Prostate gland (tissue), 2 donors: ENCODE results near the gene MAML3.

Experiments
- POLR2A ChIP-seq: fragments of 450-650 bp; IDR thresholded peaks from one replicate; pipeline ENCODE4 v1.6.1; 2016; ENCODE audit warnings: antibody characterized with exemption, mild to moderate bottlenecking
- TF ChIP-seq, protein P1 (sequence below), 4 experiments: fragments of 200-600 bp in 2 of 4; fragments of 450-650 bp in 2 of 4; sonication (generic) in 2 of 4; IDR thresholded peaks; 1 replicate in 3 of 4; 2 replicates in 1 of 4; pipeline ENCODE4 v1.5.1; 2016 to 2019; ENCODE audit warnings: antibody characterized with exemption in 4 of 4, mild to moderate bottlenecking in 2 of 4, moderate library complexity in 2 of 4

DNA sequence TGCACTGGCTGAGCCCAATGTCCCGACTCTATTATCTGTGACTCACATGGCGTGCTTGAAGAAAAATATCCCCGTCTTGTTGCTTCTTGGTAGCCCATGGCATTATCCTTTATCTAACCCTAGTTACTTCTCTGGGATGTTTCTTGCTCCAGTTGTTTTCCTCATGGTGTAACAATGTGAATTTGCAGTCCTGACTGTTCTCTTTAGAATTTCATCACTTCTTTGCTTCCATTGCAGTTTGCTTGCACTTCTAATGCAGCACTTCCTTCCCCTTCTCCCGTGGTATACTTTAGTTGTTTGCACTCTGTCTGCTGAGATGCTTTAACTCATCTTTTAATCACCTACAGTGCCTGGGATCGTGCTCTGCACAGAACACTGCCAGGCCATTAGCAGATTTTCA lies 126.9 kb downstream of the MAML3 start:
- TF ChIP-seq, protein P1, sequence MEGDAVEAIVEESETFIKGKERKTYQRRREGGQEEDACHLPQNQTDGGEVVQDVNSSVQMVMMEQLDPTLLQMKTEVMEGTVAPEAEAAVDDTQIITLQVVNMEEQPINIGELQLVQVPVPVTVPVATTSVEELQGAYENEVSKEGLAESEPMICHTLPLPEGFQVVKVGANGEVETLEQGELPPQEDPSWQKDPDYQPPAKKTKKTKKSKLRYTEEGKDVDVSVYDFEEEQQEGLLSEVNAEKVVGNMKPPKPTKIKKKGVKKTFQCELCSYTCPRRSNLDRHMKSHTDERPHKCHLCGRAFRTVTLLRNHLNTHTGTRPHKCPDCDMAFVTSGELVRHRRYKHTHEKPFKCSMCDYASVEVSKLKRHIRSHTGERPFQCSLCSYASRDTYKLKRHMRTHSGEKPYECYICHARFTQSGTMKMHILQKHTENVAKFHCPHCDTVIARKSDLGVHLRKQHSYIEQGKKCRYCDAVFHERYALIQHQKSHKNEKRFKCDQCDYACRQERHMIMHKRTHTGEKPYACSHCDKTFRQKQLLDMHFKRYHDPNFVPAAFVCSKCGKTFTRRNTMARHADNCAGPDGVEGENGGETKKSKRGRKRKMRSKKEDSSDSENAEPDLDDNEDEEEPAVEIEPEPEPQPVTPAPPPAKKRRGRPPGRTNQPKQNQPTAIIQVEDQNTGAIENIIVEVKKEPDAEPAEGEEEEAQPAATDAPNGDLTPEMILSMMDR (IDR thresholded peaks at IDR 0.05), result no peak
- TF ChIP-seq POLR2A, result no peak
